HG03097 (cell line): Measurements from ENCODE around the gene PRKCQ.

Experiments used
- ATAC-seq: cut with Tn5 transposase; IDR thresholded peaks from one replicate; pipeline ENCODE4 v1.9.1; 2021; ENCODE audit not compliant: unreplicated experiment, low FRiP score

Gene PRKCQ

DNA sequence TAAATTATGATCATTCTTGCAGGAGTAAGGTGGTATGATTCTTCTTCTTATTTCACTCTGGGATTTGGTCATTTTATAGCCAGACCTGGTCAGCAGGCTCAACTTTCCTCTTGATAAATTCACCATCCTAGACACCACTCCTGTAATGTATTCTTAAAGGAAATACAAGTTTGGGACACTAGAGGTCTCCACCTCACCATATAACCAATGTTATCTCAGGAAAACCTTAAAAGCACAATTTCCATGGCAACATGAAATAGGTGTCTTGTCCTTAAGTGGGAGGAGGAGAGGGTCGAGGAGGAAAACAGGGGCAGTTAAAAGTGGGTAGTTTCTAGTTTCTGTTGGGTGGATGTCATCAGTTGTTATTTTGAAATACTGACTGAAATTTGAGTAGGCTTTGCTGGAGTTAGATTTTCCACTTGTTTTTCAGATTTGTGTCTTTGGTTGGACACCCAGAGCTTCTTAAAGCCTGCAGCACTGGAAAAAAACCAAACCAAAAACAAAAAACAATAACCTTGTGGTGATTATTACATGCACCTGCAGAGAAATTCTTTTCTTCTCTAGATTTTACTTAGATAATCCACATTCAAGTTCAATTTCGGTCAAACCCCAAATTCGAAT is 163.1 kb downstream of the PRKCQ start:
- ATAC-seq = no peak

DNA sequence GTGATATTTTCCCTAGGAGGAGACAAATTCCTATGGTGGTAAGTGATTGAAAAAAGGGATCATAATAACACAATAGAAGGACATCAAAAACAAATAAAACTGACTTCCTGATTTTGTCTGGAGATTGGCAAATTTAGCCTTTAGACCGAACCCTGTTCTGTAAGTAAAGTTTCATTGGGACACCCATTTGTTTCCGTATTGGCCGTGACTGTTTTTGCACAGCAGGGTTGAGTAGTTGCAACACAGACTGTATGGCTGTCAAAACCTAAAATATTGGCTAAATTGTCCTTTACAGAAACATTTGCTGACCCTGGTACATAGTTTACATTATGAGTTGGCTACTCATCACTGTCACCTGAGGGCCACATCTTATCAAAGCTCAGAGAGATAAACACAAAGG is 168.6 kb downstream of the PRKCQ start:
- no peak for ATAC-seq

DNA sequence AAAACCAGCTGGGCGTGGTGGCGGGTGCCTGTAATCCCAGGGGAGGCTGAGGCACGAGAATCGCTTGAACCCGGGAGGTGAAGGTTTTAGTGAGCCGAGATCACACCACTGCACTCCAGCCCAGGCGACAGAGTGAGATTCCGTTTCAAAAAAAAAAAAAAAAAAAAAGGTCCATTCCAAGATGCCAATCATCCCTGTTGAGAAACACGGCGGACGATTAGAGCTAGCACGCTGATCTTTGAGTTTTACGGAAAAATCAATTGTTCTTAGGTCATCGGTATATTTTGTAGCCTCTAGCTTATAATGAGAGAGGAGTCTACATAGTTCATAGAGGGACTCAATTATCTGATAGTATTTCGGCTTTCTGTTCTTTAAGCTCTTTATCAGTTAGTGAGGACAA is 169.2 kb downstream of the PRKCQ start:
- ATAC-seq = no peak

DNA sequence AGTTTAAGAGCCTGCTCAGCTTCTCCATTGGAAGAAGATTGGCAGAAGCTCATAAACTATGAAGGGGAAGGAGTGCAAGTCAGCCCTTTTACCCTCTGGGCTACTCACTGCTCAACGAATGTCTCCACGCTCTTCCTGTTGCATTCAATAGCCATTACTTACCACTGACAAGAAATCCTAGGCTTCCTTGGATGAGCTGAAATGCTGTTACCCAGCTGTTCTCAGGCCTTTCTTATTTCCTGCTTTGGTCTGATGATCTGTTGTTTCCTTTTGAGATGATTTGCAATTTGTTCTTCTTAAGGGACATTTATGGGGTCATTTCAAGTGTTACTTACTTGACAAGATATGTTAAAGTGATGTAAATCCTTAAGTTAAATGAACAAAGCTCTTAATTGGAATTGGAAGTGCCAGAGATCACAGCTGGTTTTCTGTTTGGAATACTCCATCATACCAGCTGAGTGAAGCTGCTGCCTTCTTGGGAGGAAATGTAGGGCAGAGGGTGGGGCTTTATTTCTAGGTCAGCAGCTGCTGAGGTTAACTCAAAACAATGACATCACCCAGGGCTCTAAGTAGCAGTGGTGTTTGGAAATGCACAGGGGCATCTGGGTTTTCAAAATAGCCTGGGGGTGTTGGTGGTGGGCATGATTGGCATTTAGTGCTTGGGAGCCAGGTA is 170.0 kb downstream of the PRKCQ start:
- ATAC-seq = no peak

DNA sequence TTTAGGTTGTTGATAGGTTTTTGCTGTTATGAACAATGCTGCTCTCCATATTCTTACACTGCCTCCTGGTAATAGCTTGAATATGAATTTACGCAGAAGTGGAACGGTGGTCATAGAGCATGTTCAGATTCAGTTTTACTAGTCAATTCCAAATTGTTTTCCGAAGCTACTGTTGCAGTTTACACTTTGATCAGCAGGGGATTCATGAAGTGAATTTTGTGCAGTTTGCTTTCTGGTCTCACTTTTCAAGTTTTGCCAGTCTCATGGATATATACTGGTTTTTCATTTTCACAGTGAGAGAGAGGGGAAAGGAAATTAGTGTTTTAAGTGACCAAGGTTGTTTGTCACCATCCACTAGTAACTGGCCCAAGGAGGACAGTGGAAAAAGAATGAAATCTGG is 171.3 kb downstream of the PRKCQ start:
- ATAC-seq = no peak

DNA sequence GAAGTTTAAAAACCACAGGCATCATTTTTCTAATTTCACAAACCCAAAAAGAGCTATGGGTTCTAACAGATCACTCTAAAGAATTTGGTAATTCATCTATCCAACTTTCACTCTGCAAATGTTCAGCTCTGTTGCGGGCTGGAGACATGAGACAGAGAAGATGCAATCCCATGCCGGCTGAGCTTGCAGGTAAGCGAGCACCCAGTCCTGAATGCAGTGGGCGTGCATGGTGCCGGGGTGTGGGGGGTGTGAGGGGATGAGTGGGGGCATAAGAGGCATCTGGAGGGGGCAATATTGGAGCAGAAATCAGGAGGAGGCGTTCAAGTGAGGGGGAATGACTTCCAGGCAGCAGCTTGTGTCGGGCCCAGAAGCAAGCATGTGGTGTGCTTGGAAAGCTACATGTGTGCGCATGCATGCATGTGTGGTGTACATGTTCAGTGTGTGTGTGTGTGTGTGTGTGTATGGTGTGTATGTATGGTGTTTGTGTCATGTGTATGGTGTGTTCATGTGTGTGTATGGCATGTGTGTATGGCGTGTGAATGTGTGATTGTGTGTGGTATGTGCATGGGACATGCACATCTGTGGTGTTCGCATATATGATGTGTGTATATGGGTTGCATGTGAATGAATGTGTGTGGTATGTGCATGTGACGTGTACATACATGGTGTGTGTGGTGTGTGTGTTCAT is 172.9 kb downstream of the PRKCQ start:
- no peak for ATAC-seq

DNA sequence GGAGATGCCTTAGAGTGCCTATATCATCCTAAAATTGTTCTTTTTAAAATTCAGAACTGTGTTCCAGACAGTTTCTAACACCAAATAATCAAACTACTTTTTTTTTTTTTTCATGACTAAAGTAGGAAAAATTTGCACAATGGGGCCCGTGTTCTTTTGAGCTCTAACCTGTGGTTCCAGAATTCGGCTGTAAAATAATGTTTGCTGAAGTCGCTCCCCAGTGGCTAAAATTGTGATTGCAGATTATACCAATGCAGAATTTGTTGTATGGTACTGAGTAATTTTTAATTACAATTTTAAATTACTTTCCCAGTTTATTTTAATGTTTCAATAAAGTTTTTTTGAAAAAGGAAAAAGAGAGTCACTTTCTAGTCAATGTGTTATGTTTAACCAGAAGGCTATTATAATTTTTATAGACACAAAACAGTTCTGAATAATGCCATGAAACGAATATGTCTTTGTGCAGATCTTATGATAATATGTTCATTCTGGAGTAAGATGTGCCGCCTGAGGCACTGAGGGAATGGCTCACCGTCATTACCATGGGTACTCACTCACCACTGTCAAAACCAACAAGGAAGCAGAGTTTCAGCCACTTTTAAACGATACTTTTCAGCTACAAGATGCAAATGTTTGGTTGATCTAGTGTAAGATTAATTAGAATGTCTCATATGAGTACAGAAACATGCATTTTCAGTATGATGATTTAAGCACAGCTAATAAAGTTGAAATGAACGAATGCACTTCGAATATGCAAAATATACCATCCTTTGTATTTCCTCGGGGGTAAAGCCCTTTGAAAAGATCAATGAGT is 173.6 kb downstream of the PRKCQ start:
- no peak for ATAC-seq

DNA sequence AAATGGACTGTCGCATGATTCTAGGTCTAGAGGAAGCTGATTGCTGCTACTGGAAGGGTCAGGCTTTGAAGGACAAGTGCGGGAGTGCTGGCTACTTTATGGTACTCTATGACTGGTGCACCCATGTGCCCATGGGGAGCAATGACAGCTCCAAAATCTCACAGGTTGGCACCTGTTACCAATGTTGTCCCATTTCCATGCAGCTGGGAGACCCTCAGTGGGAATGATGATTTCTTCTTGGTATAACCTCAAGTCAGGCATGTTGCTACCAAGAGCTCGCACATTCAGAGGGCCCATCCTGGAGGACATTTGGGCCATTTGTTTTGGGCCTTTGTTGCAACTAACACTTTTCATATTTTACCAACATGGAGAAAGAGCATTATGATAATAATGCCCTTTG is 174.4 kb downstream of the PRKCQ start:
- ATAC-seq = no peak

DNA sequence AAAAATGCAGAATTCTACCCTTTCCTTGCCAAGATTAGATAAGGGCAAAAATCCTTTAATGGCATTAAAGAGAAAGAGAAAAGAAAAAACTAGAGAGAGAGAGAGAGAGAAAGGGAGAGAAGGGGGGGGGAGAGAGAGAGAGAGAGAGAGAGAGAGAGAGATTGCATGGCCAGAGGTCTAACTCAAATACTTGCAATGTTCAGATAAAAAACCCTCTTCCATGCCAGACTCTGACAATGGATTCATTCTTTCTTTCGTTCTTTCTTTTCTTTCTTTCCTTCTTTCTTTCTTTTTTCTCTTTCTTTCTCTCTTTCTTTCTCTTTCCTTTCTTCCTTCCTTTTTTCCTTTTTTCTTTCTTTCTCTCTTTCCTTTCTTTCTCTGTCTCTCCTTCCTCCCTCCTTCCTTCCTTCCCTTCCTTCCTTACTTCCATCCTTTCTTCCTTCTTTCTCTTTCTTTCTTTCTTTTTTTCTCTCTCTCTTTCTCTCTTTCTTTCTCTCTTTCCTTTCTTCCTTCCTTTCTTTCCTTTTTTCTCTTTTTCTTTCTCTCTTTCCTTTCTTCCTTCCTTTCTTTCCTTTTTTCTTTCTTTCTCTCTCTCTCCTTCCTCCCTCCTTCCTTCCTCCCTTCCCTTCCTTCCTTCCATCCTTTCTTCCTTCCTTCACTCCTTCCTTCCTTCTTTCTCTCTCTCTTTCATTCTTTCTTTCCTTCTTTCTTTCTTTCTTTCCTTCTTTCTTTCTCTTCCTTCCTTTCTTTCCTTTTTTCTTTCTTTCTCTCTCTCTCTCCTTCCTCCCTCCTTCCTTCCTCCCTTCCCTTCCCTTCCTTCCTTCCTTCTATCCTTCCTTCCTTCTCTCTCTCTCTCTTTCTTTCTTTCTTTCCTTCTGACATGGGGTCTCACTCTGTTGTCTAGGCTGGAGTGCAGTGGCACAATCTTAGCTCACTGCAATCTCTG is 175.7 kb downstream of the PRKCQ start:
- no peak for ATAC-seq

DNA sequence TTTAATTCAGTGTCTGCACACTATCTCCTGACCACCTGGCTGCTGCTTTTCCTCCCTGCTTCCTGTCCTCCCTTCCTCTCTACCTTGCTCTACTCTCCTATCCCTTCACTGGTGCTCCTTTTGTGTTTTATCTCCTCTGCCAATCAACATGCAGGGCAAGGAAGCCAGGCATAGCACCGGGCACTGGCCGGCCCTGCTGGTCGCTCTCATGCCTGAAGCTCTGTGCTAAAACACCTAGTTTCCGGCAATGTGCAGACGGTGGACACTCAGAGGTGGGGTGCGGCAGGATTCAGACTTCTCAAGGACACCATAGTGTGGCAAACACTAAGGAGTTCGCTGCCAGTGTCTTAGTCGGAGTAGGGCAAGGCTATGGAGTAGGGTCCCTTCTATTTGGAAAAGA is 177.1 kb downstream of the PRKCQ start:
- ATAC-seq = no peak

DNA sequence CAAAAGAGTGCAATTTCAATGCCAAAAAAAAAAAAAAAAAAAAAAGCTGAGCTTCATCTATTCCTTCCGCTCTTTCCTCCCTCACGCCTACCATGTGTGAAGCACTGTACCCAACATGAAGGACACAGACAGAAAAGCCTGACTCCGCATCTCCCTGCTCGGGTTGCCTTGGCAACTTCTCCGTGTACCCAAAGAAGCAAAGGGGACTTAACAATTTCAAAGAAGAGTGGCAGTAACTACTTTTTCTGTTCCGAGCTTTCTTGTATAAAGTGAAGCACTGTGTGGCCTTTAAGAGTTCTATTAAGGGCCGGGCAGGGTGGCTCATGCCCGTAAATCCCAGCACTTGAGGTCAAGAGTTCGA is 177.7 kb downstream of the PRKCQ start:
- ATAC-seq = no peak

DNA sequence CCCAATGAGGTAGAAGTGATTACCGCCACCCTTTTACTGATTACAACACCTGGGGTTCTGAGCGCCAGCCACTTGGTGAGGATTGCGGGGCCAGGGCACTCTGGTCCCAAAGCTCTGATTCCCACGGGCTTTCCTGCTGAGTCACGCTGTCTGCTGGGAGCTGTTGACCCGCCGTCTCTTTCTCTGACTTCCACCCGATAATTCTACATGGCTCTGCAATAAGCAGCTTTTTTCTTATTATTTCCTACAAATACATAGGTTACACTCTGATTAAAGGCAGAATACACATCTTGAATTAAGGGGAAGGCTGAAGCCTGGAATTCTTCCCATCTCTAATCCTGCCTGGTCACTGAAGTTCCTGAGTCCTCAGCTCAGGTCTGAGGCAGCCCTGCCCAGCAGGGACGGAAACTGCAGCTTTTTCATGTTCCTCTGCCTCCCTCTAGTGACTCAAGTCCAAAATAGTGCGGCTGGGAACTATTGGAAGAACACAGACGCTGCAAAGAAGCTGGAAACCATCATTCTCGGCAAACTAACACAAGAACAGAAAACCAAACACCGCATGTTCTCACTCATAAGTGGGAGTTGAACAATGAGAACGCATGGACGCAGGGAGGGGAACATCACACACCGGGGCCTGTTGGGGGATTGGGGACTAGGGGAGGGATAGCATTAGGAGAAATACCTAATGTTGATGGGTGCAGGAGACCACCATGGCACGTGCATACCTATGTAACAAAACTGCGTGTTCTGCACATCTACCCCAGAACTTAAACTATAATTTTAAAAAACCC is 178.3 kb downstream of the PRKCQ start:
- ATAC-seq = no peak

DNA sequence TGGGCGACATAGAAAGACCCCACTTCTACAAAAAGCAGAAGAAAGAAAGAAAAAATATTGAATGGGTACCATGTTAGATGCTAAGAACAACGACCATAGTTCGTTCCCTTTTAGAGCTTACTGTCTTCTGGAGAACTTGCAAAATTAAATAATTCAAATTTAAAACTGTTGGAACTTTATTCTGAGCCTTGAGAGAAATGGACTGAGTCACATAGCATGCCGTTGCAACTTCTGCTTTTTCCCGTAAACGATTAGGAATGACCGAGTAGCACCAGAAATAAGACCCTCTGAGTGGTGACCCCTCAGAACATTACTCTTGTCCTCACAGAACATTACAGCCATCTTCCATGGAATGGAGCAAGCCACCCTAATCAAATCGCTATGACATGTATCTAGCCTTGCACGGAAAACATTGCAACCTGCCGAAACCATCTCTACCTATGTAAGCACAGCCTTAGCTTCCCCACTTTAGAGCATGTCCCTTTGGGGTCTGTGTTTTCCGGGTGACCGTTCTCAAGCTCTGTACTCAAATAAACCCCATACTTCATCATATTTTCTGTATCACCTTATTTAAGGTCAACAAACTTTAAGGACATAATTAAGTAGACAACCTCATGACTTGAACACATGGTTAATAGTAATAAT is 179.1 kb downstream of the PRKCQ start:
- no peak for ATAC-seq

DNA sequence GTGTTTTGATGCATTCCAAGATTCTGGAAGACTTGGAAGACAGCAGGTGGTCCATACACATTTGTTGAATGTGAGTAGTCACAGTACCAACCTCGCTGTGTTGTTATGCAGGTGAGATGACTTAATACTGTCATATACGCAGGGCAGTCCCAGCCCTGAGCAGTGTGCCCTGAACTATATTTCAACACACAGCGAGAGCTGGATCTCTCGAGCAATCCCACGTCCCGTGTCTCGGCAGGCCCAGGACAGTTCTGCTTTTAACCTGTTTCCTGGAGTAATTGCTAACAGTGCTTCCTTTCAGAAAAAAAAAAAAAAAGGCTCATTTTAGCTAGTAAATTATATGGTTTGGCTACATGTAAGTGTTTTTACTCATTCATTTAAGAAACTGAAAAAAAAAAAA is 179.7 kb downstream of the PRKCQ start:
- ATAC-seq = no peak

DNA sequence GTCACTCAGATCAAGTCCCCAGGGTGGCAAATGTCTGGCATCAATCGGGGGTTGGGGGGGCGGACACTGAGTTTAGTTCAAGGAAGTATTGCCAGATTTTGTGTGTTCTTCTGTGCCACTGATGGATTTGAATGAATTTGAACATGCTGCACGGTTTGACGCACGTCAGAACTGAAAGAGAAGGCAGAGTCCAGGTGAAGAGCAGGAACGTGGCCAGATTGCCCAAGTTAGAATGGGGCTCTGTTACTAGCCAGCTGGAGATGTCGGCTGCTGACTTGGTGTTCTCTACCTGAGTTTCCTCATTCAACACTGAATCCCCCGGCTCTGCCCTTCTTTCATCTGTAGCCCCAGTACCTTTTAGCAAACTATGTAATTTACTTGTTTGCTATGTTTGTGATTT is 180.2 kb downstream of the PRKCQ start:
- ATAC-seq = no peak

DNA sequence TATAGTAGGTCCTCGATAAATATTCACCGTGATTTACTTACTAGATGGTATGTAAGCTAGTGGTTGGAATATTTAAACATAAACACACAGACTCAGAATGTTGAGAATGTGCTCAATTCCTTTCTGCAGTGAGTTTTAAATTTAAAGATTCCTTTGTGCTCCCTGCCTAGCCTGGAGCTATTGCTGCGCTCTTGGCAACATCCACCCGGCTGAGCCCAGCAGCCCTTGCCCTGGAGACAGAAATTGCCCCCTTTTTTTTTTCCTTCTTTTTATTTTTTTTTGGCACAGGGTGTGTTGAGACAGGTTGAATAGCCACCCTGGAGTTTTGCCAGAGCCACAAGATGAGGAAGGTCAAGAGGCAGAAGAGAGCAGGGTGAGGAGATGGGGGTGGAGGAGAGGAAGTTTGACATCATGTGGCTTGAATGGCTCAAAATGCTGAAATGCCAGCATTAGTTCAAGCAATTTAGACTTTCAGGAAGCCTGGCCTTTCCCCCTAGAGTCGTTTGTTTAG is 180.8 kb downstream of the PRKCQ start:
- no peak for ATAC-seq

DNA sequence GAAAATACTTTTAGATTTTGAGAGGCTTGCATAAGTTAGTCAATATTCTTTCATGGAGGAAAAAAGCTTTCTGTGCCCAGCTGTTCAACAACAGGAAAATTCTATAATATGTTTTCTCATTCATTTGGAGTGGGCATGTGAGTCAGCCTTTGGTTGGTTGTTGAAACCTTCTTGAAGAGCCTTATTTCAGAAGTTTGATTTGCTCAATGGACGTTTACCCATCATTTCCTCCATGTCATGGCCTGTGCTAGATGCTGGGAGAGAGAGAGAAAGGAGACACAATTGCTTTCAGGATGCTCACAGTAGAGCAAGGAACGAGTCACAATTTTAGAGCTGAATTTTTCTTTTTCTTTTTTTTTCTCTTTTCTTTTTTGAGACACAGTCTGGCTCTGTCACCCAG is 181.7 kb downstream of the PRKCQ start:
- no peak for ATAC-seq

DNA sequence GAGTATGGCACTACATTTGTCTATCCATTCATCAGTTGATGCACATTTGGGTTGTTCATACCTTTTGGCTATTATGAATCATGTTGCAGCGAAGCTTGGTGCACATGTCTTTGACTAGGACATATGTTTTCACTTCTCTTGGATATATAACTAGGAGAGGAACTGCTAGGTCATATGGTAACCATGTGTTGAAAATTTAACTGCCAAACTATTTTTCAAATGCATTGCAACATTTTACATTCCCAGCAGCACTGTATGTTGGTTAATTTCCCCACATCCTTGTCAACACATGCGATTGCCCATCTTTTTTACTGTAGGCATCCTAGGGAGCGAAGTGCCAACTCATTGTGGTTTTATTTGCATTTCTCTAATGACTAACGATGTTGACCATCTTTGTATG is 183.4 kb downstream of the PRKCQ start:
- ATAC-seq = no peak

DNA sequence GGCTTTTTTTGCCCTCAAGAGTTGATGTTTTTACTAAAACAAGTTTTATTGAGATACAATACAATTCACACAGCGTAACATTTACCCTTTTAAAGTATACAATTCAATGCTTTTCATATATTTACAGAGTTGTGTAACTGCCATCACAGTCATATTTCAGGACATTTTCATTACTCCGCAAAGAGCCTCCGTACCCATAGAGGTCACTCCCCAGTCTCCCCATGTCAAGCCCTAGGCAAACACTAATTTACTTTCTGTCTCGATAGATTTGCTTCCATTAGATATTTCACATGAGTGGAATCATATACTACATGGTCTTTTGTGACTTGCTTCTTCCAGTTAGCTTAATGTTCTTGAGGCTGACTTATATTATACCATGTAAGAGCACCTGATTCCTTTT is 183.8 kb downstream of the PRKCQ start:
- ATAC-seq = no peak
